ENCODE data around the gene SLC43A2. TPM values are rescaled to one million over a fixed set of nuclear protein-coding genes. Genes with fewer than 3 reads are reported as not detected.
"Not testable (repeated sequence)": the region's sequence is repeated elsewhere in the genome, so short reads cannot be mapped to it uniquely, and the experiment has no call there.

SLC43A2 gene
- 10 to 100 TPM; 21.1 to 21.9 TPM for total RNA-seq

- H3K4me3 ChIP-seq: peak within 1 kb of the TSS; percentile 82
- TF ChIP-seq CTCF (IDR thresholded peaks at IDR 0.05): no peak
- no peaks in the 10 kb centered on the region for H3K36me3 ChIP-seq
- H3K27ac ChIP-seq: peak within 1 kb of the TSS; percentile 64 to 77
- H3K9me3 ChIP-seq: no peaks in the 10 kb centered on the region
- ATAC-seq (ENCODE audit: insufficient number of reproducible peaks, low FRiP score, low read depth): peak; percentile 60
- no peaks in the 10 kb centered on the region for H3K27me3 ChIP-seq (replicated peaks; ENCODE audit: insufficient read depth)
- DNase-seq (ENCODE audit: low spot score): no peak
- H3K4me1 ChIP-seq (ENCODE audit: control insufficient read depth in 1 of 2, low read depth in 2 of 2): peaks cover 13 to 21% of the 10 kb centered on the region in 2 donors
Observed at GRCh38 chr17:1627982-1628855, at the start of gene SLC43A2. SLC43A2 (minus strand) TSS chr17:1628834; CDS start chr17:1627874, 960 bp downstream.

GRCh38 chr17:1676401-1676800 is 47.8 kb upstream of the SLC43A2 start:
- Histone ChIP-seq H3K27me3 (replicated peaks; ENCODE audit: insufficient read depth) (no peaks in the 10 kb centered on the region), H3K27ac (no peak overlapping the region), H3K4me1 (ENCODE audit: control insufficient read depth in 1 of 2, low read depth in 2 of 2) (no peaks in the 10 kb centered on the region), H3K36me3 (peaks cover 93% of the 10 kb centered on the region), H3K4me3 (no peak overlapping the region), H3K9me3 (no peaks in the 10 kb centered on the region)
- no peak for DNase-seq (ENCODE audit: low spot score)
- TF ChIP-seq CTCF (IDR thresholded peaks at IDR 0.05): no peak
- no peak for ATAC-seq (ENCODE audit: insufficient number of reproducible peaks, low FRiP score, low read depth)

- ATAC-seq (ENCODE audit: insufficient number of reproducible peaks, low FRiP score, low read depth) (no peak), DNase-seq (ENCODE audit: low spot score) (no peak)
- Histone ChIP-seq H3K27ac (no peak overlapping the region), H3K4me1 (ENCODE audit: control insufficient read depth in 1 of 2, low read depth in 2 of 2) (peaks cover 6 to 8% of the 10 kb centered on the region in 2 donors), H3K36me3 (peaks cover 86% of the 10 kb centered on the region), H3K27me3 (replicated peaks; ENCODE audit: insufficient read depth) (no peaks in the 10 kb centered on the region), H3K9me3 (no peaks in the 10 kb centered on the region), H3K4me3 (no peak overlapping the region)
- TF ChIP-seq CTCF (IDR thresholded peaks at IDR 0.05): no peak
Observed at GRCh38 chr17:1673041-1673785, 44.6 kb upstream of the SLC43A2 start.

GRCh38 chr17:1663934-1664333 is 35.3 kb upstream of the SLC43A2 start:
- not testable (repeated sequence) for H3K27ac ChIP-seq; H3K4me3 ChIP-seq; DNase-seq (ENCODE audit: low spot score); ATAC-seq (ENCODE audit: insufficient number of reproducible peaks, low FRiP score, low read depth); H3K9me3 ChIP-seq; H3K27me3 ChIP-seq (replicated peaks; ENCODE audit: insufficient read depth); H3K4me1 ChIP-seq (ENCODE audit: control insufficient read depth in 1 of 2, low read depth in 2 of 2)
- peaks cover 71% of the 10 kb centered on the region for H3K36me3 ChIP-seq

- ATAC-seq (ENCODE audit: insufficient number of reproducible peaks, low FRiP score, low read depth) (no peak), DNase-seq (ENCODE audit: low spot score) (no peak)
- H3K36me3 ChIP-seq: peaks cover 82% of the 10 kb centered on the region
- no peaks in the 10 kb centered on the region for H3K9me3 ChIP-seq
- no peak for TF ChIP-seq CTCF (IDR thresholded peaks at IDR 0.05)
- H3K4me3 ChIP-seq: no peak overlapping the region
- H3K27ac ChIP-seq: no peak overlapping the region
- H3K4me1 ChIP-seq (ENCODE audit: control insufficient read depth in 1 of 2, low read depth in 2 of 2): no peaks in the 10 kb centered on the region
- no peaks in the 10 kb centered on the region for H3K27me3 ChIP-seq (replicated peaks; ENCODE audit: insufficient read depth)
Observed at GRCh38 chr17:1661045-1661444, 32.4 kb upstream of the SLC43A2 start.
